Epithelial cell of esophagus (primary cell): ENCODE measurements around the gene NTRK2.
A peak's percentile ranks its signal among the peaks of the same experiment; 100 is the strongest.

Source experiments
- DNase-seq: peaks from one replicate; pipeline ENCODE4 v3.0.0; 2010; ENCODE audit warnings: low read depth
- H3K4me3 ChIP-seq: 2 replicates; pipeline ENCODE4 v1.5.1; 2011; ENCODE audit warnings: mild to moderate bottlenecking, low read length, control low read depth
- CTCF ChIP-seq: IDR thresholded peaks from 2 replicates; pipeline ENCODE4 v1.5.1; 2011; ENCODE audit warnings: low read depth, mild to moderate bottlenecking, low read length, control low read depth, inconsistent platforms; ENCODE audit not compliant: insufficient read depth; ENCODE audit errors: missing control alignments

The NTRK2 gene

DNA sequence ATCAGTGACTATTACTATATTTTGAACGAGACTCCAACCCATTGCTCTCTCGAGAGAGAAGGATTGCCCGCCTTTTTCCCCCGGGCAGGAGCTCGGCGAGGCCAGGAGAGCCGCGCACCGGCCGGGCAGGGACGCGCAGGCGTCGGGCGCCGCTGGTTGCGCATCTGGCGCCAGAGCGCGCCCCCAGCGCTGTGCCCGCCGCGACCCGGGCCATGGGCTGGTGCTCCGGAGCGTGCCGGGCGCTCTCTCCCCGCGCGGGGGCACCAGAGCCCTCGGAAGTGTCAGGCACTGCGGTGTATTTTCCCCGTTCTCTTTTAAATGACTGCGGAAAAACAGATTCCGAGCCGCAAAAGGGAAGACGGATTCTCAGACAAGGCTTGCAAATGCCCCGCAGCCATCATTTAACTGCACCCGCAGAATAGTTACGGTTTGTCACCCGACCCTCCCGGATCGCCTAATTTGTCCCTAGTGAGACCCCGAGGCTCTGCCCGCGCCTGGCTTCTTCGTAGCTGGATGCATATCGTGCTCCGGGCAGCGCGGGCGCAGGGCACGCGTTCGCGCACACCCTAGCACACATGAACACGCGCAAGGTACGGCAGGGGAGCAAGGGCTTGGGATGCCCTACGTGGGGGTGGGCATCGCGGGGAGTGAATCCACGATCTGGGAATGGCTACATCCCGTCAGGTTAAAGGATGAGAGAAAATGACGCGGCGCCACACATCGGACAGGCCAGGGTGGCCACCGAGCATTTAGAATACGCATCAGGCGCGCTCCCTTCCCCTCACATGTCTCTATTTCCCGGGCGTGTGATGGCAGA, 1.1 kb upstream of the NTRK2 start:
- DNase-seq, result peak; percentile 79
- TF ChIP-seq CTCF, result peak; percentile 43
- H3K4me3 ChIP-seq, result peak overlapping the region; percentile 43

- H3K4me3 ChIP-seq, result peak overlapping the region; percentile 43
- DNase-seq, result no peak
- no peak for TF ChIP-seq CTCF
Measured at GRCh38 chr9:84669013-84669287, 579 bp upstream of the NTRK2 start.

GRCh38 chr9:84670138-84671041, 861 bp downstream of the NTRK2 start:
- peak overlapping the region; percentile 2 for H3K4me3 ChIP-seq
- DNase-seq, result peak; percentile 8
- TF ChIP-seq CTCF, result no peak

GRCh38 chr9:84671586-84672521, 2.3 kb downstream of the NTRK2 start:
- no peak overlapping the region for H3K4me3 ChIP-seq
- DNase-seq, result peak; percentile 31
- no peak for TF ChIP-seq CTCF

- TF ChIP-seq CTCF, result no peak
Measured at GRCh38 chr9:84673806-84674205, 4.3 kb downstream of the NTRK2 start.

DNA sequence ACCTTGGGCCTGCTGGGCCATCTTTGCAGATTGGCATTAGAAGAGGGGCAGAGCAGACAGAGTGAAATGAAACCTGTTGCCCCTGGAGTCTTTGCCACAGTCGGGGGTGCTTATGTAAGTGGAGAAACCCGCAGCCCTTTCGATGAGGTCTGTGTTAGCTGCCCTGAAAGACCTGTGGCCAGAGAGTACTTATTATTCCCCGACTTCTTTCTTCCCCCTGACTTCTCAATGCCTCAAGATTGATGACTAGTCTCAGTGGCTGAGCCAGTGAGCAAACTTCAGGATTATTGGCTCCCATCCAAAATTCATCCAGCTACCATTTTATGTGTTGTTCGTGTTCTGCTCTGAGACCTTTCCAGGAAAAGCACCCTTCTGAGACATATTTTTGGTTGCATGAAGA, 7.6 kb downstream of the NTRK2 start:
- TF ChIP-seq CTCF, result no peak
- DNase-seq, result peak; percentile 15
- no peak overlapping the region for H3K4me3 ChIP-seq

More at GRCh38 chr9:84673806-84674205, 4.3 kb downstream of the NTRK2 start:
- no peak for DNase-seq
- no peak overlapping the region for H3K4me3 ChIP-seq
